ENCODE data around the gene DLX3.

DLX3 gene

GRCh38 chr17:49969795-49970389 is 25.1 kb downstream of the DLX3 start:
- no peaks in the 10 kb centered on the region for H3K4me1 ChIP-seq (ENCODE audit: insufficient read depth, low read length)
- no peak overlapping the region for H3K27ac ChIP-seq (ENCODE audit: low read length)
- H2AFZ ChIP-seq (ENCODE audit: low read depth, low read length), result no peak overlapping the region
- H3K27me3 ChIP-seq (ENCODE audit: insufficient read depth, low read length, poor library complexity), result peaks cover 33% of the 10 kb centered on the region
- H3K36me3 ChIP-seq (ENCODE audit: insufficient read depth, low read length), result no peaks in the 10 kb centered on the region
- TF ChIP-seq EZH2 (IDR thresholded peaks at IDR 0.05; ENCODE audit: borderline replicate concordance, low read depth, low read length, severe bottlenecking), result no peak
- H3K9ac ChIP-seq (ENCODE audit: low read depth, low read length), result no peak overlapping the region
- ATAC-seq (ENCODE audit: insufficient read depth, low read depth), result no peak
- H4K20me1 ChIP-seq (ENCODE audit: insufficient read depth, low read length), result no peaks in the 10 kb centered on the region; the same call in 1 of the 2 replicates
- H3K79me2 ChIP-seq (ENCODE audit: insufficient read depth, low read length), result no peaks in the 10 kb centered on the region
- no peak for DNase-seq
- no peaks in the 10 kb centered on the region for H3K9me3 ChIP-seq (ENCODE audit: insufficient read depth, low read length, severe bottlenecking)
- H3K4me3 ChIP-seq (ENCODE audit: low read depth in 1 of 2, low read length in 2 of 2), result no peak overlapping the region
- H3K4me2 ChIP-seq (ENCODE audit: insufficient read depth, low read length), result no peak overlapping the region

- Histone ChIP-seq H2AFZ (ENCODE audit: low read depth, low read length) (no peak within 1 kb of the TSS), H3K27ac (ENCODE audit: low read length) (no peak within 1 kb of the TSS), H4K20me1 (ENCODE audit: insufficient read depth, low read length) (no peaks in the 10 kb centered on the region; the same call in 1 of the 2 replicates), H3K9ac (ENCODE audit: low read depth, low read length) (no peak within 1 kb of the TSS), H3K4me3 (ENCODE audit: low read depth in 1 of 2, low read length in 2 of 2) (no peak within 1 kb of the TSS), H3K4me1 (ENCODE audit: insufficient read depth, low read length) (no peaks in the 10 kb centered on the region), H3K36me3 (ENCODE audit: insufficient read depth, low read length) (no peaks in the 10 kb centered on the region), H3K4me2 (ENCODE audit: insufficient read depth, low read length) (no peak within 1 kb of the TSS), H3K27me3 (ENCODE audit: insufficient read depth, low read length, poor library complexity) (peaks cover 30% of the 10 kb centered on the region), H3K9me3 (ENCODE audit: insufficient read depth, low read length, severe bottlenecking) (no peaks in the 10 kb centered on the region), H3K79me2 (ENCODE audit: insufficient read depth, low read length) (no peaks in the 10 kb centered on the region)
- no peak for ATAC-seq (ENCODE audit: insufficient read depth, low read depth)
- DNase-seq, result no peak
- TF ChIP-seq EZH2 (IDR thresholded peaks at IDR 0.05; ENCODE audit: borderline replicate concordance, low read depth, low read length, severe bottlenecking), result no peak
- TF ChIP-seq CTCF (IDR thresholded peaks at IDR 0.05; ENCODE audit: borderline replicate concordance, extremely low read depth, low read length, poor library complexity, severe bottlenecking), result no peak
Observed at GRCh38 chr17:49969134-49969759, 25.8 kb downstream of the DLX3 start, which contains the start of gene DLX4. TSS of gene DLX4 (plus strand) at chr17:49969190. CDS start at chr17:49969469, 279 bp downstream.

- no peak for DNase-seq
- H3K27ac ChIP-seq (ENCODE audit: low read length), result no peak overlapping the region
- no peak overlapping the region for H3K4me3 ChIP-seq (ENCODE audit: low read depth in 1 of 2, low read length in 2 of 2)
- no peaks in the 10 kb centered on the region for H3K9me3 ChIP-seq (ENCODE audit: insufficient read depth, low read length, severe bottlenecking)
- H3K36me3 ChIP-seq (ENCODE audit: insufficient read depth, low read length), result no peaks in the 10 kb centered on the region
- no peaks in the 10 kb centered on the region for H3K4me1 ChIP-seq (ENCODE audit: insufficient read depth, low read length)
- no peaks in the 10 kb centered on the region; the same call in 1 of the 2 replicates for H4K20me1 ChIP-seq (ENCODE audit: insufficient read depth, low read length)
- no peaks in the 10 kb centered on the region for H3K79me2 ChIP-seq (ENCODE audit: insufficient read depth, low read length)
- H2AFZ ChIP-seq (ENCODE audit: low read depth, low read length), result no peak overlapping the region
- no peak for TF ChIP-seq EZH2 (IDR thresholded peaks at IDR 0.05; ENCODE audit: borderline replicate concordance, low read depth, low read length, severe bottlenecking)
- TF ChIP-seq CTCF (IDR thresholded peaks at IDR 0.05; ENCODE audit: borderline replicate concordance, extremely low read depth, low read length, poor library complexity, severe bottlenecking), result no peak
- no peak overlapping the region for H3K9ac ChIP-seq (ENCODE audit: low read depth, low read length)
- H3K27me3 ChIP-seq (ENCODE audit: insufficient read depth, low read length, poor library complexity), result peaks cover 30% of the 10 kb centered on the region
- H3K4me2 ChIP-seq (ENCODE audit: insufficient read depth, low read length), result no peak overlapping the region
- no peak for ATAC-seq (ENCODE audit: insufficient read depth, low read depth)
Observed at GRCh38 chr17:49968405-49969133, 26.5 kb downstream of the DLX3 start.

Data from DND-41 (cell line).